Omental fat pad (tissue), 4 donors: Measurements from ENCODE around the gene RANBP3L. TPM values are rescaled to one million over a fixed set of nuclear protein-coding genes. Genes with fewer than 3 reads are reported as not detected.

Experiments used
- ATAC-seq: fragments of 150-250 bp; one replicate; pipeline ENCODE4 v1.9.1; 2016; ENCODE audit warnings: mild to moderate bottlenecking, moderate library complexity; ENCODE audit not compliant: low FRiP score
- DNase-seq: peaks from one replicate; pipeline ENCODE4 v3.0.0-alpha.2; 2019; ENCODE audit warnings: low spot score
- total RNA-seq, 4 donors: library from RNA; depleted of rRNA; stranded (reverse); fragments of >200 nt; gene quantifications; one replicate each; pipeline ENCODE4 v1.1.0, GENCODE V29; 2016
- TF ChIP-seq, protein P1 (sequence below), 3 donors: fragments of 450-650 bp; IDR thresholded peaks; one replicate each; pipeline ENCODE4 v1.5.1; 2016 to 2017; ENCODE audit warnings: antibody characterized with exemption in 3 of 3, mild to moderate bottlenecking in 3 of 3, moderate library complexity in 2 of 3

Gene RANBP3L
- total RNA-seq, 4 donors from 2014 or later = 0.50 to 10.6 (median 2.8) TPM

DNA sequence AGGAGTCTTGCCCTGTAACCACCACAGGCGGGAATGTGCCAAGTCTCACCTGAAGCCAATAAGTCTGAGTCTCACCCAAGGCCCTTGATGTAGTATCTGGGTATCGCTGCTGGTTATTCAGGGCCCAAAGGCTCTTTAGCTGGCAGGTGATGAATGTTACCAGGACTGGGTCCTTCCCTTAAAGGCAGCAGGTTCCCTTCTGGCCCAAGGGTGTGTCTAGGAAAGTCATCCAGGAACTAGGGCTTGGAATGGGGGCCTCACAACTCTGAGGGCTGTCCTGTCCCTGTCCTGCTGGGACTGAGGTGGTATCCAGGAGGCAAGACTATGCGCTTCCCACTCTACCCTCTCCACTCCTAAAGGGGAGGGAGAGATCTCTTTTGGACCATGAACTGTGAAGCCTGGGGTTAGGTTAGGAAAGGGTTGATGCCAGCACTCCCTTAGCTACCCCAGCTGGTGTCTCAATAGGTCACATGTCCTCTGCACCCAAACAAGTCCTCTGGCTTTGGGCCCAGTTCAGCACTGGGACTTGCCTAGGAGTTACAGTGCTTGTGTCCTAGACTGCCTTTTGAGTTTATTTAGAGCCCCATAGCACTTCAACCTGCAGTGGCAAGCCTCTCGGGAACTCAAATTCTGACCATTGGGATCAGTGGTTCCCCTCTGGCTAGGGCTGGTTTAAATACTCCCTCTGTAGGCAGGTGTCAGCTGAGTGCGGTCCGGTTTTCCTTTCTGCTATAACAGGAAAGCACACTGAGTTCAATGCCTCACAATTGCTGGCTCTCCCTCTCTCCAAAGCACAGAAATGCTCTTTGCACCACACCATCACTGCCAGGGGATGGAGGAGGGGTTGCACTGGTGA, 22.5 kb upstream of the RANBP3L start:
- DNase-seq = no peak
- TF ChIP-seq, protein P1, sequence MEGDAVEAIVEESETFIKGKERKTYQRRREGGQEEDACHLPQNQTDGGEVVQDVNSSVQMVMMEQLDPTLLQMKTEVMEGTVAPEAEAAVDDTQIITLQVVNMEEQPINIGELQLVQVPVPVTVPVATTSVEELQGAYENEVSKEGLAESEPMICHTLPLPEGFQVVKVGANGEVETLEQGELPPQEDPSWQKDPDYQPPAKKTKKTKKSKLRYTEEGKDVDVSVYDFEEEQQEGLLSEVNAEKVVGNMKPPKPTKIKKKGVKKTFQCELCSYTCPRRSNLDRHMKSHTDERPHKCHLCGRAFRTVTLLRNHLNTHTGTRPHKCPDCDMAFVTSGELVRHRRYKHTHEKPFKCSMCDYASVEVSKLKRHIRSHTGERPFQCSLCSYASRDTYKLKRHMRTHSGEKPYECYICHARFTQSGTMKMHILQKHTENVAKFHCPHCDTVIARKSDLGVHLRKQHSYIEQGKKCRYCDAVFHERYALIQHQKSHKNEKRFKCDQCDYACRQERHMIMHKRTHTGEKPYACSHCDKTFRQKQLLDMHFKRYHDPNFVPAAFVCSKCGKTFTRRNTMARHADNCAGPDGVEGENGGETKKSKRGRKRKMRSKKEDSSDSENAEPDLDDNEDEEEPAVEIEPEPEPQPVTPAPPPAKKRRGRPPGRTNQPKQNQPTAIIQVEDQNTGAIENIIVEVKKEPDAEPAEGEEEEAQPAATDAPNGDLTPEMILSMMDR (IDR thresholded peaks at IDR 0.05) = no peak
- ATAC-seq = no peak

DNA sequence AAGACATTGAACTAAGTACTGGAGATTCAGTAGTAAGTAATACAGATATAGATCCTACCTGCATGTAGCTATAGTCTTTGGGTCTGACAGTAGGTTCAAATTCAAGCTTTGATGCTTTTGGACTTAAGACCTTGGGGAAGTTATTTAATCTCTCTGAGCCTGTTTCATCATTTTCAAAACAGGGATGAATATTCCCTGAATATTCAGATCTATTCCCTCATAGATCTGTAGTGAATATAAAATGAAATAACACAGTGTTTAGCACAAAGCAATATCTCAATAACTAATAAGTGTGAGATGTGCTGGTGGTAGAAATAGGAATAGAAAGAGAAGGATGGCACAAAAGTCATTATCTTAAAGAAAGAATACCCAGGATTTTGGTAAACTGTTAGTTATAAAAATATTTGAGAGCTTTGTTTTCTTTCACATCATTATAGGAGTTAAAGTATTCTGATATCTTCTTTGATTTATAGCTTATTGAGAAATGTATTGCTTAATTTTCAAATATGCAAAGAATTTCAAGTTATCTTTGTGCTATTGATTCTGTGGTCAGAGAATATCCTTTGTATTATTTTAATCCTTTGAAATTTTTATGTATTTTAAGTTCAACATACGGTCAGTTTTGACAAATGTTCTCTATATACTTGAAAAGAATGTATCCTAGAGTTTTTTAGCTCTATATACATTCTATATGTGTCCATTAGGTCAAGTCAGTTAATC, 11.4 kb upstream of the RANBP3L start:
- TF ChIP-seq, protein P1 (IDR thresholded peaks at IDR 0.05) = no peak
- ATAC-seq (no peak), DNase-seq (no peak)

DNA sequence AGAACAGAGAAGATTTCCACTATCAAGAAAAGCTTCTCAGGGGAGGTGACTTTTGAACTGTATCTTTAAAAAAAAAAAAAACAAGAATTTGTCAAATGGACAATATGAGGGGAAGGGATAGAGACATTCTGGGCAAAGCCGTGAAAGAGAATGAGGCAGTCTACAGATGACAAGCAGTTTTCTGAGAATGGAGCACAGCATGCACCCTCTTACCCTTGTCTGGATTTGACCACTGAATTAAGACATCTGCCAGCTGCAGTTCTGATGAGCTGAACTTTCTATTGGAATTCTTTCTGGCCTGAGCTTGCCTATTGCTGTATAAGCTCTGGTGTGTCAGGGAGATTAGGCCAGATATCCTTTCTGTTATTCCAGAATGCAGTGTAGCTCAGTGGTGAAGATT, 10.3 kb upstream of the RANBP3L start:
- ATAC-seq (no peak), DNase-seq (no peak)
- TF ChIP-seq, protein P1 (IDR thresholded peaks at IDR 0.05) = no peak

DNA sequence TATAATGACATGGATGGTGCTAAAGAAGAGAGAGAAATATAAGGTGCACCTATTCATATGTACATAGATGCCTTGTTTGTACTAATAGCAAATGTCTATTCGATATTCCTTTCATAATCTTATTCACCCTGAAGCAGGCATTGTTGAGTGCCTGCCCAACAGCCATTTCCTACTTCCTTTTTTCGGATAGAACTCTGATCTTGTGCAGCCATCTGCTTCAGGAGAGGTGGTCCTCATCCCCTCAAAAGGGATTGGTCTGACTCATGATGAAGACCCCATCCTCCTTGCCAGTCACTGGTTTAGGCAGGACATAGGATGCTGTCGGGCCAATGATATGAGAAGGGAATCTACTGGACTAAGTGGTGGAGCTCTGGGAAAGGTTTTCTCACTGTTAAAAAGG, 8.4 kb upstream of the RANBP3L start:
- ATAC-seq (no peak), DNase-seq (no peak)
- TF ChIP-seq, protein P1 (IDR thresholded peaks at IDR 0.05) = no peak

DNA sequence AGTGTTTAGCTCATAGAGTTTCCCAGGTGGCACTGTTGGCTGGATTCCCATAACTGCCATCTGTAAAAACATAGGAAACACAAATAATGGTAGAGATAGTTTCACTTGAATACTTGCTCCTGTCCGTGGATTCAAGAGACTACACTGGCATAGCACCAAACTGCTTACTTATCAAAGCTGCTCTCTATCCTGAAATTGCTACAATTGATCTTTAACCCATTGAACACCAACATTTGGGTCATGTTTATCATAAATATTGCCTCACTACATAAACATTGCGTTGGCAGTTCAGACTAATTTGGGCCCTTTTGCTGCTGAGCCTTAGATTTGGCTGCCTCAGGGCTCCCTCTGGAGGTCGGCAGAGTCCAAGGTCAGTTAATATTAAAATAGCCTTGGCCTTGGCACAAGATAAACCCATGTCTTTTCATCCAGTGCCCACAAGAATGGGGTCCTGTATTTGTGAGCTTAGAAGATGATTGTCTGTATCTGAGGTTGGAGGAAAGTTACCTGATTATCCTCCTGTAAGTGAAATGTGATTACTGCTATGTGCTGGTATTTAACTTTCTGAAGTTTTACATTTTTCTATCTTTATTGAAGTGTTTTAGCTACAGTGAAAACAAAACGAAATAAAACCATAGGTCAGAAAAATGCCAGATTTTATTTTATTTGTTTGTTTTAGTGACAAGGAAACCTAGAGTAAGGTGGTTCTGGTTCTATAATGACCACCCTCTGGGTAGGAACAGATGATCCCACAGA, 4.0 kb upstream of the RANBP3L start:
- TF ChIP-seq, protein P1 (IDR thresholded peaks at IDR 0.05) = no peak
- no peak for DNase-seq
- ATAC-seq = peak; percentile 75

DNA sequence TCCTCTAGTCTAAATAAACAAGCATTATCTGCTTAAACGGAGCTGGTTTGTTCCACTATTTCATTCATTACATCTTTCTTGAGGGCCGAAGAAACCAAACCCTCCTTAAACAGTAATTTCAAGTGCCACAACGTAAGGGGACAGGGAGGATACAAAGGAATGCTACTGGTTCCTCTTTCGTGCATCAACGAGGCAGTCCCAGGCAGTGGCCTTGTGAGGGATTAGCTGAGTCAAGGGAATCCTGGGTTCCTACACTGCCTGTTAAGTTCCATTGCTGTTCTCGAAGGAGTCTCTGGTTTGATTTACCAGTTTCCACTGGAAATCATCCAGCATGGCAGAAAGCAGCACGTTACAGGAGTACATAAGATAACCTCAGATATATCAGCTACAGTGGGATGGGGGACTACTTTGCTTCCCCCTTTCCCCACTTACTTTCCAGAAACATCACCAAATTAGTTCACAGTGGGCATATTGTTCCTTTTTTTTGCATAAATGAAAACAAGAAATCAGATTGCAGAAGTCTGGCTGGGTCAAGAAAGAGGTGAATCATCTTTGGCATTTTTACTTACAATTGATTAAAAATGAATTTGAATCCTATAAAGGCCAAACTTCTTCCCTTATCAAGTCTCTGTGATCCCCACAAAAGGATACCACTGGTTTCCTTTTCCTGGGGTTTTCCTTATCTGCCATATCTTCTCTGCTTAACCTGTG, 2.5 kb upstream of the RANBP3L start:
- no peak for ATAC-seq
- DNase-seq = no peak
- TF ChIP-seq, protein P1 (IDR thresholded peaks at IDR 0.05) = no peak
